ENCODE results near the gene KLHL29. TPM values are rescaled to one million over a fixed set of nuclear protein-coding genes. Genes with fewer than 3 reads are reported as not detected.

Gene KLHL29
- total and polyA plus RNA-seq, 8 donors, result 1.8 to 10.5 (median 2.8) TPM

- H3K4me1 ChIP-seq, result no peaks in the 10 kb centered on the region
- intact Hi-C loops (cut with DNase I), result no loop called here
- no peak overlapping the region for H3K4me3 ChIP-seq
- TF ChIP-seq CTCF (IDR thresholded peaks at IDR 0.05), result no peak
- H3K36me3 ChIP-seq, result no peaks in the 10 kb centered on the region
- no peak overlapping the region for H3K27ac ChIP-seq
- ATAC-seq (no peak), DNase-seq (peak in 1 of 4 donors; percentile 29)
- H3K27me3 ChIP-seq, result no peaks in the 10 kb centered on the region
- H3K9me3 ChIP-seq, result no peaks in the 10 kb centered on the region
Observed at GRCh38 chr2:23649819-23650218, 264.8 kb downstream of the KLHL29 start.

GRCh38 chr2:23651187-23652080 lies 266.5 kb downstream of the KLHL29 start:
- no peak overlapping the region for H3K27ac ChIP-seq
- TF ChIP-seq CTCF (IDR thresholded peaks at IDR 0.05), result no peak
- no peaks in the 10 kb centered on the region for H3K27me3 ChIP-seq
- H3K4me3 ChIP-seq, result no peak overlapping the region
- no peaks in the 10 kb centered on the region for H3K4me1 ChIP-seq
- no peaks in the 10 kb centered on the region for H3K9me3 ChIP-seq
- intact Hi-C loops (cut with DNase I), result no loop called here
- H3K36me3 ChIP-seq, result no peaks in the 10 kb centered on the region
- ATAC-seq (peak; percentile 54), DNase-seq (peak in 1 of 4 donors; percentile 0)

- H3K4me3 ChIP-seq, result no peak overlapping the region
- H3K9me3 ChIP-seq, result no peaks in the 10 kb centered on the region
- no peaks in the 10 kb centered on the region for H3K36me3 ChIP-seq
- TF ChIP-seq CTCF (IDR thresholded peaks at IDR 0.05), result no peak
- no peak for ATAC-seq
- peak in 1 of 4 donors; percentile 51 for DNase-seq
- H3K4me1 ChIP-seq, result no peaks in the 10 kb centered on the region
- intact Hi-C loops (cut with DNase I), result no loop called here
- no peak overlapping the region for H3K27ac ChIP-seq
- no peaks in the 10 kb centered on the region for H3K27me3 ChIP-seq
Observed at GRCh38 chr2:23653326-23653725, 268.3 kb downstream of the KLHL29 start.

DNA sequence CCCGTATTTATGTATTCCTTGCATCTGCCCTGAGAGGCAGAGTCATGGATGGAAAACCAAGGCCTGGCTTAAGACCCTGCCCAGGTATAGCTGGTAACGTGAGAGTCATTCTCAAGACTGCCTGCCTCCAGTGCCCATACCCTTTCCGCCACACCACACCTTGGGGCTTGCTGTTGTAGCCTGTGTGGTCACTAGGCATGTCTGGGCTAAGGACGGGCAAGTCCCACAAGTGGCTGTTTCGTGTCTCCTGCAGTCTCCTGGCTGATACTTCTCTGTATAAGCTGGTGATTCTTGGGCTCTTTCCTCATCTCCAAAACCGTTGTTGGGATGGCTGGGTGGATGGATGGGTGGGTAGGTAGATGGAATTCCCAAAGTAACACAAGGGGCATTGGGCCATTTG lies 269.8 kb downstream of the KLHL29 start:
- H3K27ac ChIP-seq, result no peak overlapping the region
- H3K9me3 ChIP-seq, result no peaks in the 10 kb centered on the region
- no peak overlapping the region for H3K4me3 ChIP-seq
- ATAC-seq, result no peak
- no peak for TF ChIP-seq CTCF (IDR thresholded peaks at IDR 0.05)
- intact Hi-C loops (cut with DNase I), result no loop called here
- peak in 1 of 4 donors; percentile 3 for DNase-seq
- H3K36me3 ChIP-seq, result no peaks in the 10 kb centered on the region
- no peaks in the 10 kb centered on the region for H3K4me1 ChIP-seq
- no peaks in the 10 kb centered on the region for H3K27me3 ChIP-seq

DNA sequence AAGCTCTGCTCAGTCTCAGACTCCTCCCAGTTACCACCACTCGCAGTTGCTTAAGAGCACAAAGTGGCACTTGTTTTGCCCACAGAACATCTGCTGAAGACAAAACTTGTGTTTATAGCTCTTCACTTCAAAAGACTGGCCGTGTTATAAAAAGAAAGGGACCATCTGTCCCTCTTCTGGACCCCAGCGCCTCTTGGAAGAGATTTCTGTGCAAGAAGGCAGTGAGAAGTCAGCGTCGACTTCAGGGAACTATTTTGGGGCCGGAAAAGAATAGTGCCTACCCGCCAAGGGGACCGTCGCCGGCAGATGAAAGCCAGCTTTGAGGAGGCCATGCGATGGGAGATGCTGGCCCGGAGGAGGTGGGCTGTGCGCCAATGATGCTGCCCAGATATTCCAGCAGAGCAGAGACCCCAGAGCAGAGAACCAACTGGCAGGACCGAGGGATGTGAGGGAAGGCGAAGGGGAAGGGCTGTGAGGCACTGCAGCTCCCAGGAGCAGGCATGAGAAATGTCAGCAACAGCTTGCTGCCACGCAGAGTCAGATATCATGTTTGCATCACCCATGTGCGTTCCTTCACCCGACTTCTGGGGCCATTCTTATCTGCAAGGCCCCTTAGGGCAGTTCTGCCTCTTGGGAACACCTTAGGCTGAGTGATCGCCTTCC lies 271.1 kb downstream of the KLHL29 start:
- peak in 1 of 4 donors; percentile 45 for DNase-seq
- H3K9me3 ChIP-seq, result no peaks in the 10 kb centered on the region
- no peaks in the 10 kb centered on the region for H3K36me3 ChIP-seq
- H3K4me3 ChIP-seq, result no peak overlapping the region
- no peaks in the 10 kb centered on the region for H3K27me3 ChIP-seq
- no peaks in the 10 kb centered on the region for H3K4me1 ChIP-seq
- ATAC-seq, result no peak
- intact Hi-C loops (cut with DNase I), result no loop called here
- no peak overlapping the region for H3K27ac ChIP-seq
- no peak for TF ChIP-seq CTCF (IDR thresholded peaks at IDR 0.05)
